ENCODE measurements around the gene AK9.
A peak's percentile ranks its signal among the peaks of the same experiment; 100 is the strongest.

The AK9 gene

DNA sequence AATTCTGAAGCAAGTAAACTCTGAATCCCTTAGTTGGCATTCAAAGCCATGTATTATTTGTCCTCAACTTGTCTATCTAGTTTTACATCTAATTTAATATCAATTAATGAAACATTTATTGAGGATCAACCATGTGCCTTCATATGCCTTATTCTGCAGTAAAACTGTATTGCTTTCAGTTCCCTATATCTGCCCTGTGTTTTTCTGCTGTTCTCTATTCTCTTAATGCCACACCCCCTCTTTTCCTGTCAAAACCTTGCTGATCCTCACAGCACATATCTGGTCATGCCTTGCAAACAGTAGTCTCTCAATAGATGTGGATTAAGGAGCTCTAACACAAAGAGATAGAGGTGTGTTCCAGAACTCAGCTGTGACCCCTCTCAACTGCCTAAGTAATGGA, 2.1 kb upstream of the AK9 start:
- no peak for DNase-seq

DNA sequence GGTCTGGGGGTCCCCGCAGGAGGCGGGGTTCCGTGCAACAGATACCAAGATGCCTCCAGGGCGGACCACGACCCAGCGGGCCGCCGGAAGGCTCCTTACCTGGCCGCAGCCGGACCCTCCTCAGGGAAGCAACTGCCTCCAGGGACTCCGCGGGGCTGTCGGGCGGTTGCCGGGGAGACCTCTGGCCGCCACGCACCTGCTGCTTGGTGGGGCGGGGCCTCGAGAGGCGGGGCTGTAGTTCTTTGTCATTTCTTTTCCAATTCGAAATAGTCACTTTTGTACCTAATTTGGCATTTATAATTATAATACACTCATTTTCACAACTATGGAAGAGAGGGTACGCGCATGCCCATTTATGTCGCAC, 647 bp downstream of the AK9 start:
- peak; percentile 73 for DNase-seq

DNA sequence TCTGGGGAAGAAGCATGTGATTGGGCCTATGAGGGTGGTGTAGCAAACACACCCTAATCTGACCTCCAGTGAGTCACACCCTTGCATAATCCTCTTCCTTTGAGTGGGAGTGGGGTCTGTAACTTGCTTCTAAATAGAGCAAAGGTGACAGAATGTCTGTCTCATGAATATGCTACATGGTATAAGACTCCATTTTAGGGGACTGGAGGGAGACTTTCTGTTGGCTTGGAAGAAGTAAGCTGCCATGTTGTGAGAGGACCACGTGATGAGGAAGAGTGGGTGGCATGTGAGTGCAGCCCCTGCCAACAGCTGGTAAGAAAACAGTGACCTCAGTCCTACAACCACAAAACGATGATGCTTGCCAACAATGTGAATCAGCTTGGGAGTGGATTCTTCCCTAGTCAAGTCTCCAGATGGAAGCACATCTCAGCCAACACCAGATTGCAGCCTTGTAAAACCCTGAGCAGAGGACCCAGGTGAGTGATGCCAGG, 3.7 kb downstream of the AK9 start:
- no peak for DNase-seq

DNA sequence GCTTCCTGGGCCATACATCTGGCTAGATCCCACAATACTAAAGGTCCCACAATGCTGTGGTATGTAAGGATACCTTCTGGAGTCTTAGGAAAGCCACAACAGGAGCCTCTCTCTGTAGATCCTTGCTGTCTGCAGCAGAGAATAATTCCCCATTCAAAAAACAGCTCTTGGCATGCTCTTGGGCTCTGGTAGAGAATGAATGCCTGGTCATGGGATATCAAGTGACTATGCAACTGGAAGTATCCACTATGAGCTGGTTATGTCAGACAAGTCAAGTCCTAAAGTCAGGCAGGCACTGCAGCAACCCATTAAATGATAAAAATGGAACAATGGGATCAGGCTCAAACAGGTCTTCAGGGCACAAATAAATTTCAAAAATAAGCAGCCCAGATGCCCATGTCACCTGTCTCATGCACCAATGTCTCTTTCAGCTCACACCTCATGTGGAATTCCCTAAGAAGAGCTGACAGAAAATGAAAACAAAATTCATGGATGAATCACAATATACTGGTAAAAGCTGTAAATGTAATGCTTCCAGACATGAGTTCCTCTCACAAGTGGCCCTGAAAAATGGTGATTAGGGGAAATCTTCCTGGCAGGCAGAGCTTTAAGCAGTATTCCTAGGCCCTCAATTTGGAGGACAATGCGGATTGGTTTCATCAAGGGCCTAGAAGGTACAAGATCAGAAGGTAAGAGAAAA, 4.3 kb downstream of the AK9 start:
- no peak for DNase-seq

- DNase-seq: peak; percentile 6
Measured at GRCh38 chr6:109678661-109679505, 12.1 kb downstream of the AK9 start.

DNA sequence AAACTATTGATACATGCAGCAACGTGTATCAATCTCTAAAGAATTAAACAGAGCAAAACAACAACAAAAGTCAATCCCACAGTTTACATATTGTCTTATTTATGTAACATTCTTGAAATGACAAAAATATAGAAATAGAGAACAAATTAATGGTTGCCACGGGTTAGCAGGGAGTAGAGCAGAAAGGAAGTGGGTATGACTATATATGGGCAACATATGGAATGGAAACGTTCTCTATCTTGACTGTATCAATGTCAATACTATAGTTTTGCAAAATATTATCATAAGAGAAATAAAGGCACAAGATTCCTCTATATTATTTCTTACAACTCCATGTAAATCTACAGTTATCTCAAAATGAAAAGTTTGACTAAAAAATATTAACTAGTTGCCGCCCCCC, 12.8 kb downstream of the AK9 start:
- no peak for DNase-seq

DNA sequence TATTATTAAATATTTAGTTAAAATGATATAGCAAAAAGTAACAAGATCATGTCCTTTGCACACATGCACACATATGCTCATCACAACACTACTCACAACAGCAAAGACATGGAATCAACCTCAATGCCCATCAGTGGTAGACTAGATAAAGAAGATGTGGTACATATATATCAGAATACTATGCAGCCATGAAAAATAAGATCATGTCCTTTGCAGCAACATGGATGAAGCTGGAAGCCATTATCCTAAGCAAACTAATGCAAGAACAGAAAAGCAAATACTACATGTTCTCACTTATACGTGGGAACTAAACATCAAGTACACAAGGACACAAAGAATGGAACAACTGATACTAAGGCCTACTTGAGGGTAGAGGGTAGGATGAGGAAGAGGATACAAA, 14.3 kb downstream of the AK9 start:
- no peak for DNase-seq

DNA sequence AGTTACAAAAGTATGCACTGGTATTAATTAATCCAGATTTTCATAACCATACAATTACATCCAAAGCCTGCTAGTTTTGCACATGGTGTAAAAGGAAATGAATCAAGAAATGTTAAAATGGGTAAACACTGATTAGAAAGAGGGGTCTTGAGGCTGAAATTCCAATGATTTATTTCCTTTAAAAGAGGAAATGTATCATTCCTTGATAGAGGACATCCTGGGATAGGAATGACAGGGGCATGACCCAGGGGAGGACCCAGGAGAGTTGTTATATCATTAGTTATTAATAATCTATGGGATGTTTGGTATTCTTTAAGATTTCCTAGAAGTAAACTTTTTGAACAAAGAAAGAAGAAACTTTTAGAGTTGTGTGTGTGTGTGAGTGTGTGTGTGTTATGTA, 18.2 kb downstream of the AK9 start:
- DNase-seq: no peak

GRCh38 chr6:109672175-109672574, 18.8 kb downstream of the AK9 start:
- DNase-seq: no peak

GRCh38 chr6:109671733-109672132, 19.3 kb downstream of the AK9 start:
- DNase-seq: no peak

DNA sequence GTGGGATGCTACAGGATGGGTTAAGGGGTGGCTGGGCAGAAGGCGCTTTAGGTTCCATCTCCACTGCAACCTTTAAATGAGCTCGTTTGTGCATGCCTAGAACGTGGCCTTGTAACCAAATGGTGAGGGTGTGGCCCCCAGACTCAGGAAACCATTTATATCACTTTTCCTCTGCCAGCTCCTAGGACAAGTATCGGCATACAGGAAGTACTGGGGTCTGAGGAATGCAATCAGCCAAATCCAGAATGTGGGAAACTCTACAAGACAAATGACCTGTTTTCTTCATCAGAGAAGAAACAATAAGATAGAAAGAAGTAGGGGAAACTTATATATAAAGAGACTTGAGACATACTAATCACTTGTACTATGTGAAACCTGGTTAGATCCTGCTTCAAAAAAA, 21.2 kb downstream of the AK9 start:
- DNase-seq: no peak

DNA sequence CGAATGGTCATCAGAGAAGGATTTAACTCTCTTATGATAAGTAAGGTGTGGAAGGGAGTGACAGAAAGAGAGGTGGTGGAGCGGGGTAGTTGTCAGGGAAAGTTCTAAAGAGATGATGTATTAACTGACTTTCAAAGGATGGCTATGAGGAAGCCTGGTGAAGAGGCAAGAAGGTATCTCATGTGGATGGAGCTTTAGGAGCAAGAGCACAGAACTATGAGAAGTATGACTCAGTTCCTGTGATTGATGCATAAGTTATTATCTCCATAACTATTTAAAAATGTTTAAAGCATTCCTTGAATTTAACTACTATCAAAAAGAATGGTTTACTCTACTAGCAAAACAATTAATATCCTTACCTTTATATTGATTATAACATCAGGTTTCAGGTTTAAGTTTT, 28.8 kb downstream of the AK9 start:
- DNase-seq: no peak

GRCh38 chr6:109660526-109661320, 30.3 kb downstream of the AK9 start:
- DNase-seq: no peak

DNA sequence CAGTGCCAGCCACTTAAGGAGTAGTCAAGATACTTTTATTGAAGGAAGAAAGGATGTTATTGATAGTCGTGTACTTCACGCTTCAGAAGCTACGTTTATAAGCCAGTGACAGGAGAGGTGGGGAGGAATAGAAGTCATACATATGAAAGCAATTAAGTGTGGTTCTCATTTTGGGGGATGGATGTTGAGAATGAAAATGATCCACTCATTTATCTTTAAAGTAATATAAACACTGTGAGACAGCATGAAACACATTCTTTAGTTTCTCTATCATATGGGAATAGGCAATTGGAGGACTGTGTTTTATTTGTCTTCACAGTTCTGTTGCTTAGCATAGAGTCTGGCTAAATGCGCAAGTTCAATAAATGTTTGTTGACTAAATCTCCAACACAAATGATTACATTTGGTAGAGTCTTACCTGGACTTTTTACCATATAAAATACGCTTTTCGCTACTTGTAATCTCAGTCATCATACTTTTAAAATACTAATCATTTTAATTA, 35.2 kb downstream of the AK9 start:
- no peak for DNase-seq

GRCh38 chr6:109653264-109653663, 37.7 kb downstream of the AK9 start:
- no peak for DNase-seq

DNA sequence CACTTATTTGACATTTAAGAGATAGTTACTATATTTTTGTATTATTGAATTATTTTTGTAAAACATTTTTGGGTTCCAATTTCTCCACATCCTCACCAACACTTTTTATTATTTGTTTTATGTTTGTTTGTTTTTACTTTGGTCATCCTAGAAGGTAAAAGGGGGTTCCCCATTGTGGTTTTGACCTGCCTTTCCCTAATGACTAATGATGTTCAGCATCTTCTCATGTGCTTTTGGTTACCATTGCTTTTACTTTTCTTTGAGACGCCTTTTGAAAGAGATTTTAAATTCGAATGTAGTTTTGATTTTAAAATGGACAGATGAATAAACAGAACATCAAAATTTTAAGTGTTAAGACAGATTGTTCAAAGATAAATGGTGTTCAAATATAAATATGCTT, 46.9 kb downstream of the AK9 start:
- no peak for DNase-seq

GRCh38 chr6:109632405-109632804, 58.6 kb downstream of the AK9 start:
- no peak for DNase-seq

DNA sequence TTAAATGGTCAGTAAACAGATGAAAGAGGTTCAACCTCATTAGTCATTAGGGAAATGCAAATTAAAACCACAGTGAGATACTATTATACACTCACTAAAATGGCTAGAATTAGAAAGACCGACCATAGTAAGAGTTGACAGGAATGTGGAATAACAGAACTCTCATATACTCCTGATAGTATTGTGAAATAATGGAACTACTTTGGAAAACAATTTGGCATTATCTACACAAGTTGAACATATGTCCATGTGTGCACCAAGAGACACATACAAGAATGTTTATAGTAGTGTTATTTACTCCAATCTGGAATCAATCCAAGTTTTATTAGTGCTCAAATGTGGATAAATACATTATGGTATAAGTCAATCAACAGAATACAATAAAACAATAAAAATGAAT, 59.6 kb downstream of the AK9 start:
- DNase-seq: no peak

- no peak for DNase-seq
Measured at GRCh38 chr6:109628158-109629000, 62.6 kb downstream of the AK9 start.

- DNase-seq: no peak
Measured at GRCh38 chr6:109626311-109626710, 64.7 kb downstream of the AK9 start.

- no peak for DNase-seq
Measured at GRCh38 chr6:109625199-109625598, 65.8 kb downstream of the AK9 start.

- DNase-seq: no peak
Measured at GRCh38 chr6:109623288-109623687, 67.7 kb downstream of the AK9 start.

Measured in activated naive CD4-positive, alpha-beta T cell treated with Interleukin-2 at 50 U/mL for 16 hours (primary cell).